SW480 (cell line): ENCODE results near the gene CERS6.
A peak's percentile ranks its signal among the peaks of the same experiment; 100 is the strongest.
"Not testable (repeated sequence)": the region's sequence is repeated elsewhere in the genome, so short reads cannot be mapped to it uniquely, and the experiment has no call there.

Experiments
- DNase-seq: peaks from one replicate; pipeline ENCODE4 v3.0.0-alpha.2; 2016; ENCODE audit warnings: low spot score

Gene CERS6

GRCh38 chr2:168642873-168643272 is 186.8 kb downstream of the CERS6 start:
- DNase-seq, result no peak

- no peak for DNase-seq
Measured at GRCh38 chr2:168643979-168644378, 187.9 kb downstream of the CERS6 start.

- DNase-seq, result no peak
Measured at GRCh38 chr2:168645696-168646338, 189.7 kb downstream of the CERS6 start.

- DNase-seq, result no peak
Measured at GRCh38 chr2:168649105-168649504, 193.0 kb downstream of the CERS6 start.

- no peak for DNase-seq
Measured at GRCh38 chr2:168649562-168649961, 193.5 kb downstream of the CERS6 start.

GRCh38 chr2:168650139-168650538 is 194.1 kb downstream of the CERS6 start:
- no peak for DNase-seq

- no peak for DNase-seq
Measured at GRCh38 chr2:168650781-168651180, 194.7 kb downstream of the CERS6 start.

- DNase-seq, result no peak
Measured at GRCh38 chr2:168652997-168653921, 197.2 kb downstream of the CERS6 start.

- no peak for DNase-seq
Measured at GRCh38 chr2:168654705-168655104, 198.6 kb downstream of the CERS6 start.

GRCh38 chr2:168655207-168655606 is 199.1 kb downstream of the CERS6 start:
- DNase-seq, result no peak

GRCh38 chr2:168657378-168657777 is 201.3 kb downstream of the CERS6 start:
- not testable (repeated sequence) for DNase-seq

- DNase-seq, result no peak
Measured at GRCh38 chr2:168658706-168659105, 202.6 kb downstream of the CERS6 start.

GRCh38 chr2:168660870-168661862 is 205.1 kb downstream of the CERS6 start:
- DNase-seq, result no peak

- DNase-seq, result no peak
Measured at GRCh38 chr2:168661863-168662256, 205.8 kb downstream of the CERS6 start.

GRCh38 chr2:168662651-168663208 is 206.7 kb downstream of the CERS6 start:
- DNase-seq, result peak; percentile 11

- DNase-seq, result no peak
Measured at GRCh38 chr2:168663993-168664392, 207.9 kb downstream of the CERS6 start.

GRCh38 chr2:168664715-168665114 is 208.6 kb downstream of the CERS6 start:
- DNase-seq, result not testable (repeated sequence)

GRCh38 chr2:168666339-168666738 is 210.3 kb downstream of the CERS6 start:
- no peak for DNase-seq

GRCh38 chr2:168667156-168667555 is 211.1 kb downstream of the CERS6 start:
- no peak for DNase-seq

GRCh38 chr2:168669151-168669550 is 213.1 kb downstream of the CERS6 start:
- DNase-seq, result no peak

GRCh38 chr2:168670478-168670877 is 214.4 kb downstream of the CERS6 start:
- DNase-seq, result no peak

GRCh38 chr2:168671932-168672331 is 215.9 kb downstream of the CERS6 start:
- no peak for DNase-seq
